Measurements from ENCODE around the gene KCNH6. TPM values are rescaled to one million over a fixed set of nuclear protein-coding genes. Genes with fewer than 3 reads are reported as not detected.

The KCNH6 gene
- total RNA-seq, 1 experiment from 2014 or later = 1.6 TPM

DNA sequence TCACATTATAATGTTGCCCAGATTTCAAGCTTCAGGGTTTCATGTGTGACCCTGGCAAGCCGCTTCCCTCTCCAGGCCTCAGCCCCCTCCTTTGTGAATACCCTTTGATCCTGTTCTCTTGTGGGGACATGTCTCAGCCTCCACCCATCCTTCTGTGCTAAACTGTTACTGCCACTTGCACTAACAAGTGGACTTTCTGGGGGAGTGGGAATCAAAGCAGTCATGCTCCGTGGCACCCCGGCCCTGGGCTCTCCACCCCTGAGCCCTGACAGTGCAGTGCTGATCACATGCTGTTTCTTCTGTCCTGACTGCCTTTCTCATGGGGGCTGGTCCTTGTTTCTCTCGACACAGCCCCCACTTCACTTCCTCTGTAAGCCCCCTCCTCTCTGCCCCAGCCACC lies 17.4 kb downstream of the KCNH6 start:
- WGBS (ENCODE audit: extremely low coverage, insufficient read length, low lambda C conversion rate) = no CpG with 5 or more reads among the region's 4 CpGs
- Histone ChIP-seq H3K23ac (ENCODE audit: insufficient read length, low read depth, low read length) (no peak overlapping the region), H3K4me1 (ENCODE audit: insufficient read depth, low read length) (no peaks in the 10 kb centered on the region; the same call in 1 of the 2 replicates), H3K18ac (ENCODE audit: insufficient read length, low read depth, low read length) (no peak overlapping the region), H3K9ac (ENCODE audit: extremely low read depth, insufficient read length, low read length) (no peak overlapping the region), H3K56ac (ENCODE audit: insufficient read length, low read depth, low read length) (no peak overlapping the region), H2BK15ac (ENCODE audit: low read depth, low read length) (no peak overlapping the region), H2BK5ac (ENCODE audit: insufficient read length, low read length) (no peak overlapping the region), H2BK12ac (ENCODE audit: insufficient read length, low read depth, low read length) (no peak overlapping the region), H4K5ac (ENCODE audit: insufficient read length, low read depth, low read length) (no peak overlapping the region), H4K20me1 (ENCODE audit: control insufficient read depth, insufficient read depth, insufficient read length) (no peaks in the 10 kb centered on the region), H3K4me2 (ENCODE audit: insufficient read depth, insufficient read length, low read length) (no peak overlapping the region), H3K23me2 (ENCODE audit: insufficient read length, low read depth, low read length, poor library complexity, severe bottlenecking) (peaks cover 8% of the 10 kb centered on the region), H2AK5ac (ENCODE audit: insufficient read length, low read length) (no peak overlapping the region), H3T11ph (ENCODE audit: low read length) (no peak overlapping the region), H4K8ac (replicated peaks; ENCODE audit: insufficient read length, low read depth, low read length) (no peak overlapping the region), H3K9me3 (ENCODE audit: control insufficient read depth, low read depth, low read length) (no peaks in the 10 kb centered on the region), H3K79me1 (ENCODE audit: insufficient read depth, low read depth, low read length, poor library complexity, severe bottlenecking) (no peaks in the 10 kb centered on the region), H3K27me3 (ENCODE audit: insufficient read depth, low read length) (no peaks in the 10 kb centered on the region; the same call in 1 of the 2 replicates), H3K79me2 (ENCODE audit: insufficient read depth, low read length) (no peaks in the 10 kb centered on the region), H2BK120ac (ENCODE audit: low read depth, low read length, poor library complexity, severe bottlenecking) (no peak overlapping the region), H3K27ac (ENCODE audit: insufficient read length, low read depth, low read length) (no peak overlapping the region), H3K14ac (ENCODE audit: insufficient read depth, low read length) (no peak overlapping the region), H2BK20ac (ENCODE audit: low read depth, low read length, poor library complexity, severe bottlenecking) (no peak overlapping the region), H2AFZ (ENCODE audit: low read length) (no peak overlapping the region), H4K91ac (ENCODE audit: insufficient read length, low read depth, low read length) (no peak overlapping the region), H3K4ac (ENCODE audit: low read depth, low read length) (no peak overlapping the region)
- DNase-seq = no peak
- peaks cover 9% of the 10 kb centered on the region for H3K27me3 Mint-ChIP-seq (ENCODE audit: low read depth)
- no peaks in the 10 kb centered on the region for H3K36me3 Mint-ChIP-seq (ENCODE audit: insufficient read depth in 1 of 3, low read depth in 3 of 3)
- TF ChIP-seq, protein P1, sequence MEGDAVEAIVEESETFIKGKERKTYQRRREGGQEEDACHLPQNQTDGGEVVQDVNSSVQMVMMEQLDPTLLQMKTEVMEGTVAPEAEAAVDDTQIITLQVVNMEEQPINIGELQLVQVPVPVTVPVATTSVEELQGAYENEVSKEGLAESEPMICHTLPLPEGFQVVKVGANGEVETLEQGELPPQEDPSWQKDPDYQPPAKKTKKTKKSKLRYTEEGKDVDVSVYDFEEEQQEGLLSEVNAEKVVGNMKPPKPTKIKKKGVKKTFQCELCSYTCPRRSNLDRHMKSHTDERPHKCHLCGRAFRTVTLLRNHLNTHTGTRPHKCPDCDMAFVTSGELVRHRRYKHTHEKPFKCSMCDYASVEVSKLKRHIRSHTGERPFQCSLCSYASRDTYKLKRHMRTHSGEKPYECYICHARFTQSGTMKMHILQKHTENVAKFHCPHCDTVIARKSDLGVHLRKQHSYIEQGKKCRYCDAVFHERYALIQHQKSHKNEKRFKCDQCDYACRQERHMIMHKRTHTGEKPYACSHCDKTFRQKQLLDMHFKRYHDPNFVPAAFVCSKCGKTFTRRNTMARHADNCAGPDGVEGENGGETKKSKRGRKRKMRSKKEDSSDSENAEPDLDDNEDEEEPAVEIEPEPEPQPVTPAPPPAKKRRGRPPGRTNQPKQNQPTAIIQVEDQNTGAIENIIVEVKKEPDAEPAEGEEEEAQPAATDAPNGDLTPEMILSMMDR (conservative IDR thresholded peaks at IDR 0.05) = no peak
- H3K27ac Mint-ChIP-seq = 0 out of 7 replicates have a peak overlapping the region, but pooled peaks of 1 of the 3 experiments have one; percentile 13
- no peaks in the 10 kb centered on the region; a peak in 1 of 5 replicates for H3K9me3 Mint-ChIP-seq
- H3K4me1 Mint-ChIP-seq = peaks cover 5 to 14% of the 10 kb centered on the region in 2 experiments
- no peak overlapping the region for H3K4me3 Mint-ChIP-seq

All from H9 (cell line).